HG02938 (cell line): ENCODE measurements around the gene SNRNP200.

Experiments used
- ATAC-seq: cut with Tn5 transposase; IDR thresholded peaks from one replicate; pipeline ENCODE4 v1.9.1; 2021; ENCODE audit warnings: mild to moderate bottlenecking, moderate library complexity; ENCODE audit not compliant: unreplicated experiment

Gene SNRNP200

GRCh38 chr2:96305091-96305978 lies at the start of gene SNRNP200:
Gene SNRNP200 (minus strand): TSS chr2:96305546. CDS start chr2:96305437, 109 bp downstream.
- ATAC-seq, result peak; percentile 88

GRCh38 chr2:96354492-96354891 lies 49.1 kb upstream of the SNRNP200 start:
- ATAC-seq, result no peak

GRCh38 chr2:96353606-96354101 lies 48.3 kb upstream of the SNRNP200 start:
- ATAC-seq, result no peak

GRCh38 chr2:96353032-96353561 lies 47.8 kb upstream of the SNRNP200 start:
- ATAC-seq, result no peak

- no peak for ATAC-seq
These were observed 42.0 kb upstream of the SNRNP200 start for GRCh38 chr2:96347395-96347794.

- no peak for ATAC-seq
These were observed 40.6 kb upstream of the SNRNP200 start for GRCh38 chr2:96345868-96346462.

- no peak for ATAC-seq
These were observed 40.1 kb upstream of the SNRNP200 start for GRCh38 chr2:96345438-96345837.

GRCh38 chr2:96344011-96344410 lies 38.7 kb upstream of the SNRNP200 start:
- peak; percentile 86 for ATAC-seq

- ATAC-seq, result no peak
These were observed 36.7 kb upstream of the SNRNP200 start for GRCh38 chr2:96342085-96342484.

- ATAC-seq, result no peak
These were observed 36.3 kb upstream of the SNRNP200 start for GRCh38 chr2:96341641-96342040.

GRCh38 chr2:96340493-96341414 lies 35.4 kb upstream of the SNRNP200 start:
- ATAC-seq, result no peak

- no peak for ATAC-seq
These were observed 31.5 kb upstream of the SNRNP200 start for GRCh38 chr2:96336873-96337272.

GRCh38 chr2:96336104-96336775 lies 30.9 kb upstream of the SNRNP200 start:
- peak; percentile 3 for ATAC-seq

GRCh38 chr2:96333708-96334107 lies 28.4 kb upstream of the SNRNP200 start:
- no peak for ATAC-seq

- no peak for ATAC-seq
These were observed 25.1 kb upstream of the SNRNP200 start for GRCh38 chr2:96330407-96330806.

GRCh38 chr2:96329874-96330273 lies 24.5 kb upstream of the SNRNP200 start:
- ATAC-seq, result no peak

- ATAC-seq, result no peak
These were observed 24.1 kb upstream of the SNRNP200 start for GRCh38 chr2:96329456-96329855.

GRCh38 chr2:96326990-96327820 lies 21.9 kb upstream of the SNRNP200 start:
- no peak for ATAC-seq

GRCh38 chr2:96326564-96326963 lies 21.2 kb upstream of the SNRNP200 start:
- no peak for ATAC-seq
